CD4-positive, alpha-beta T cell treated with Interleukin-4 for 4 hours (primary cell): Measurements from ENCODE around the gene WEE2.
"Not testable (repeated sequence)": the region's sequence is repeated elsewhere in the genome, so short reads cannot be mapped to it uniquely, and the experiment has no call there.

Experiments
- DNase-seq: peaks from one replicate; pipeline ENCODE4 v3.0.0-alpha.2; 2020

Gene WEE2

GRCh38 chr7:141708351-141708750 lies at the start of gene WEE2:
TSS of gene WEE2 (plus strand) at chr7:141708353. CDS start at chr7:141708759, 406 bp downstream.
- DNase-seq, result no peak

DNA sequence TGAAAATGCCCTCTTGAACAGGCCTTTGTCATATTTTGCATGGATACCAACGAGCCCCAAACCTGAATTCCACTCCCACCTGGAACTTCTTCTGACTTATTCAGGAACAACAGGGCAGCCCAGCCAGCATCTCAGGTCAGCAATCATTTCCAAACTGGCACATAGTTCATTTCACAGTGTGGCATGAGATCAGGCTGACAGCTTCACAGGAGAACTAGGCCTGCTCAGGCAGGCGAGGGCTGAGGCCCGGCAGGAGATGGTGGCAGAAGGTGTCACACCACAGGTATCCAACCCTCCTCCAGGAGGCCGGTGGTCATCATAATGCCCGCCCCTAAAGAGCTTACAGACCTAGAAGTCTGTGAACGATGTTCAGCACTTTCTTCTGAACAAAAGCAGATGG lies 48.7 kb upstream of the WEE2 start:
- DNase-seq, result no peak

GRCh38 chr7:141660259-141660658 lies 47.9 kb upstream of the WEE2 start:
- DNase-seq, result no peak

DNA sequence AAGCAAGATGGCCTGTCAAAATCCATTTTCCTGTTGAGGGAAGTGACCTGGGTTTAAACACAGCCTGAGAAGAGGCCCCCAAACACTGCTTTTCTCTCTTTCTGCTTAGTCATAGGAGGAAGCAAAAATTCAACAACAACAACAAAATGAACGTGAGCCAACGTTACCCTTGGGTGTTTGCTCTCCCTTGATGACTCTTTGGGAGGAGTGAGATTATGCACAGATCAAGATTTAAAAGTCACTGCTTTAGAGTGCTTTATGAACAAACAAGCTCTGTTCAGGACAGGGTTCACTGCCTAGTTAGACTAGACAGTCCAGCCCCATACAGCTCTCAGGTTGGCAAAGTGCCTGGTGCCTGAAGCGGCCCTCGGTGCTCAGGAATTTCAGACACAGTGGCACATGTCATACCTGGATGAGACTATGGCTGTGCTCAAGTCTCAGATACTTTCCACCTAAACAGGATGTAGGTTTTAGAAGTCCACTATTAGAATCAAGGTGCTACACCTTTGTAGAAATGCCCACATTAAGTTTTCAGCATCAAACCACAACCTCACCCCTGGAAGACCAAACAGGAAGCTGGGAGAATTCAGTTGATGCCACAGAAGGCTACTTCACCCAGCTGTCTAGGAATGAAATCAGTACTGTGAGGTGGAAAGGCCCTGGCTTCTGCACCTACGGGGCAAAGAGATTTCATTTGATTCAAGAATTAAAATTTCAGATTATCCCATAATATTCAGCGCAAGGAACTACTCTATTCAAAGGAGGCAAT lies 44.9 kb upstream of the WEE2 start:
- DNase-seq, result no peak

DNA sequence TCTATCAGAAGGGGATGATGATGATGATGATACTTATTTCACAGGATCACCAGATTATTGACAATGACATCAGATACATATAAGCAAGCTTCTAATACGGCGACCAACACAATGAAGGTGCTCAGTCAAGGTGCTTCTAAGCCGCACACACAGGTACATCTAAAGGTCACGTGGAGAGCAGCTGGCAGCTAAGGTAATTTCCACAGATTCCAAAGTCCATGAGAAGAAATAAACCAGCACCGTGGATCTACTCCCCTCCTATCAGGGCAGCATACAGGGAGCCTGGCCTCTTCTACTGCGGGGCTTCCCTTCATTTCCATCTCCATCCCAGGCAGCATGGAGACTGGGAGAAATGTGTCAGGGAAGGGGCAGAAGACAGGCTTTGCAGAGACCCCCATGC lies 43.7 kb upstream of the WEE2 start:
- no peak for DNase-seq

GRCh38 chr7:141665208-141666035 lies 42.7 kb upstream of the WEE2 start:
- DNase-seq, result no peak

DNA sequence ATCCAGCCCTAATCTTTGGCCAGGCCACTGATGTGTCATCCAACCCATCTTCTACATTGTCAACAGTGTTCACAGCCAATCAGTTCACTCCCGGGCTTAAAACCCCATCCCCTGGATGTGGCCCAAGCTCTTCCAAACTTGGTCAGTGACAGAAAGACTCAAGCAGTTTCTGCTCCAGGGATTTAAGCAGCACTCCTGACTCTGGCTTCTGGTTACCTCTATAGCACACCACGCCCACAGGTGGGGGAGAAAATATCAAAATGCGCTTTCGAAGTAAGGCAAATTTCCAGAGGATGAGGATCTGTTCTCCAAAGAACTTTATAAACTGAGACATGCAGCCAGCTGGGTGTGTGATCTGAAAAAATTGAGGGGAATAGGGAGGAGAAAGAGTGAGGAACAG lies 42.1 kb upstream of the WEE2 start:
- DNase-seq, result no peak

- no peak for DNase-seq
These were observed 39.3 kb upstream of the WEE2 start for GRCh38 chr7:141668853-141669252.

- DNase-seq, result no peak
These were observed 36.3 kb upstream of the WEE2 start for GRCh38 chr7:141671705-141672496.

DNA sequence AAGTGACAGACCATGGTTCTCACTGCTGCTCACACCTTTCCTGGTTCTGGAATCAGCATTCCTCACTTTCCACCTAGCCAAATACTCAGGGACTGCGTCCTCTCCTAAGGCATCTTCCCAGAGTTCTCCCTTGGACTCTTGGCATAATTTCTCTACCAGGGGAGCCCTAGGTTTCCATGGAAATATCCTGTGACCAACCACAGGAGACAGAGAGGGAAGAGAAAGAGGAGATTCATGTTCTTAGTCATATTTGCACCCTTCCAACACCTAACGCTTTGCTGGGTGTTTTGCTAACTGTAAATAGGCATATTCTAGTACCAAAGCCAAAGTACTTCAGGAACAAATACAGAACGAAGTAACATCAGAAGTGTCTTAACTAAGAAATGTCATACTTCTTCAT lies 34.8 kb upstream of the WEE2 start:
- no peak for DNase-seq

- no peak for DNase-seq
These were observed 33.9 kb upstream of the WEE2 start for GRCh38 chr7:141674171-141674671.

- DNase-seq, result no peak
These were observed 33.5 kb upstream of the WEE2 start for GRCh38 chr7:141674702-141675101.

- DNase-seq, result peak; percentile 10
These were observed 32.5 kb upstream of the WEE2 start for GRCh38 chr7:141675436-141676215.

GRCh38 chr7:141676618-141677017 lies 31.5 kb upstream of the WEE2 start:
- DNase-seq, result no peak

DNA sequence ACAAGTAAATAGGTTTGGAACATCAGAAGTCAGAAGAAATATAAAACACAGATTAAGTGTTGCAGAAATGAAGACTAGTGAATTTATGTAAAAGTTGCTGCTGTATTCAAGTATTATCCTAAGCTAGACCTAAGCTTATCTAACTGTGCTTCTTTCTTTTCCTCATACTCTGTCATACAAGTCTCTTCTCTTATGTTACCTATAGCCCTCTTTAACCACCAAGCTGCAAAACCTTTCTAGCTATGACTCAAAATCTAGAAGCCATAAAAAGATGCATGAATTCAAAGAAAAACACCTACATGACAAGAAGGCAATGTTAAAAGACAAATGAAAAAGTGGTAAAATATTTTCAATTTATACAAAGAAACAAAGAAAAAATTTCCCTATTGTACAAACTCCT lies 29.1 kb upstream of the WEE2 start:
- DNase-seq, result no peak

DNA sequence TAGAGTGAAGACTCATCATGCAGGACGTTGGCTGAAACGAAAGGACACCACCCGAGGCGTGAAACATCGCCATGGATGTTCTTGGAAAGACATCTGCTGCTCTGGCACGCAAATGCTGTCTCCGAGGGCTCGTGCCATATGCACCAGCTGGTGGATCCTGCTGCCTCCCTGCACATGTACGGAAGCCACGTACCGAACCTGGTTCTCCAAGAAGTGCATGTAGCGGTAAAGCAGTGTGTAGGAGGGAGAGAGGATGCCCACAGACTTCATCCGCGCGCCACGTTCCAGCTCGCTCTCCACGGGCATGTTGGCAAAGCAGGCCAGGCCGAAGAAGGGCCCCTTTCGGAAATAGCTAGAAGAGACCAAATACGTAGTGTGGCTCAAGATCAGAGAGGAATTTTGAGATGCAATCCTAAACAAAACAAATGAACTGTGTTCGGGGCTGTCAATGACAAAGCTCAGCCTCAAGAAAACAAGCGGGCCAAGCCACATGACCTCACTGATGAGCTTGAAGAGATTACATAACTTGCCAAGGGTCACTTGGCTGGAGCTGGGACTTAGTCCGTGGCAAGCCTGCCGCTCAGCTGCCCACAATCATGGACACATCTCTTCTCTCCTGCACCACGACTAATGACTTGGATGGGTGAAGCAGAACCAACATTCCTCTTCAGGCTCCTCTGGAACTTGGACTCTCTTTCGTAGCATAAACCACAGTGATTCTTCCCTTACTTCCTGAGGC lies 22.7 kb upstream of the WEE2 start:
- DNase-seq, result no peak

DNA sequence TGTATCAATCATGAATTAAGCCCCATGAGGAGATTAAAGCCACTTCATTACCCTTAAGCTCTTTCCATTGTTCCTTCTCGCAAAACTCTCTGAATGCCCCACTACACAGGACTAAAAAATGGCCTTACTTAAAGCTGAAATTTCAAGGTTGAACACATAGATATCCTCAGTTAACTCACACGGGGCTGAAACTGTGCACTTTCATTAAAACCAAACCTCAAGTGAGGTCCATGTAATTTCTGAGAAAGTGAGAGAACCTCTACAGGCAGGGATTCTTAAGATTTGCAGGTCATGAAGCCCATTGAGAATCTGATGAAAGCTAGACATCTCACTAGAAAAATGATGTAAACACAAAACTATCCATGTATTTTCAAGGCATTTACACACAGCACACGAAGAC lies 22.1 kb upstream of the WEE2 start:
- DNase-seq, result no peak

- DNase-seq, result no peak
These were observed 21.5 kb upstream of the WEE2 start for GRCh38 chr7:141686670-141687069.

- DNase-seq, result no peak
These were observed 20.1 kb upstream of the WEE2 start for GRCh38 chr7:141688043-141688442.

DNA sequence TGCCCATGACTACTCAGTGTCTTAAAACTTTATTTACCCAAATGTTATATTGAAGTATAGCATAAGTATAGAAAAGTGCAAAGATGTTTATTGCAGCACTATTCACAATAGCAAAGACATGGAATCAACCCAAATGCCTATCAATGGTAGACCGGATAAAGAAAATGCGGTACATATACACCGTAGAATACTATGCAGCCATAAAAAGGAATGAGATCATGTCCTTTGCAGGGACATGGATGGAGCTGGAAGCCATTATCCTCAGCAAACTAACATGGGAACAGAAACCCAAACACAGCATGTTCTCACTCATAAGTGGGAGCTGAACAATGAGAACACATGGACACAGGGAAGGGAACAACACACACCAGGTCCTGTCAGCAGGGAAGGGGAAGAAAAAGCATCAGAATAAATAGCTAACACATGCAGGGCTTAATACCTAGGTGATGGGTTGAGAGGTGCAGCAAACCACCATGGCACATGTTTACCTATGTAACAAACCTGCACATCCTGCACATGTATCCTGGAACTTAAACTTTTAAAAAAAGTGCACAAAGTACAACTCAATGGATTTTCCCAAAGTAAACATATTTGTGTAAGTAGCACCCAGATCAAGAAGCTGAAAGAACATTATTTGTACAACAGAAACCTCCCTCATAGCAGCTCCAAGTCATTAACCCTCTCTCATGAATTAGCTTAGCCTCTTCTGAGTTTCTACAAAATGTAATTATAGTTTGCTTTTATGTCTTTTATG lies 18.9 kb upstream of the WEE2 start:
- DNase-seq, result not testable (repeated sequence)

GRCh38 chr7:141691540-141691939 lies 16.6 kb upstream of the WEE2 start:
- no peak for DNase-seq
